A673 (cell line): ENCODE results near the gene CCR2. TPM values are rescaled to one million over a fixed set of nuclear protein-coding genes. Genes with fewer than 3 reads are reported as not detected.

Experiments
- BruUV-seq: library from RNA; stranded (reverse); fragments of 400-500 nt; replicated peaks from 2 replicates; lab custom pipeline; 2021; lab: Mats Ljungman, UMichigan
- CTCF ChIA-PET: fragments of 300-600 bp; sonication (Branson Sonifier 250); formaldehyde crosslinking; loops from one replicate; lab custom pipeline; 2022; ENCODE audit warnings: antibody characterized with exemption; lab: Charles Lee
- POLR2A ChIA-PET: fragments of 300-600 bp; sonication (Branson Sonifier 250); formaldehyde crosslinking; loops from one replicate; lab custom pipeline; 2022; ENCODE audit warnings: antibody characterized with exemption; ENCODE audit not compliant: low non-redundant PET; lab: Charles Lee
- DNase-seq: peaks from one replicate; pipeline ENCODE4 v3.0.0-alpha.2; 2015; ENCODE audit warnings: low spot score
- H3K27ac ChIP-seq: fragments of 200-600 bp; sonication (generic); 2 replicates; pipeline ENCODE4 v1.5.1; 2016; ENCODE audit warnings: mixed run types, low read depth, mild to moderate bottlenecking, mixed read lengths, antibody characterized with exemption, low read length; ENCODE audit not compliant: poor library complexity, severe bottlenecking
- H3K27me3 ChIP-seq: fragments of 200-600 bp; sonication (generic); replicated peaks from 2 replicates; pipeline ENCODE4 v1.6.1; 2017; ENCODE audit warnings: mixed run types, low read depth, mild to moderate bottlenecking, mixed read lengths, antibody characterized with exemption, low read length; ENCODE audit not compliant: insufficient read depth, poor library complexity
- H3K36me3 ChIP-seq: fragments of 200-600 bp; sonication (generic); 2 replicates; pipeline ENCODE4 v1.6.1; 2016; ENCODE audit warnings: mixed run types, mild to moderate bottlenecking, mixed read lengths, antibody characterized with exemption, low read length; ENCODE audit not compliant: insufficient read depth, poor library complexity, severe bottlenecking
- H3K4me1 ChIP-seq: fragments of 200-600 bp; sonication (generic); 2 replicates; pipeline ENCODE4 v1.6.1; 2017; ENCODE audit warnings: mixed run types, mild to moderate bottlenecking, mixed read lengths, antibody characterized with exemption, low read length; ENCODE audit not compliant: insufficient read depth, poor library complexity, severe bottlenecking
- H3K4me3 ChIP-seq: fragments of 200-600 bp; sonication (generic); 2 replicates; pipeline ENCODE4 v1.5.1; 2016; ENCODE audit warnings: low read depth, mixed run types, mild to moderate bottlenecking, mixed read lengths, low read length; ENCODE audit not compliant: poor library complexity, severe bottlenecking
- H3K9me3 ChIP-seq: fragments of 200-600 bp; sonication (generic); 2 replicates; pipeline ENCODE4 v1.6.1; 2016; ENCODE audit warnings: mixed run types, low read depth, mild to moderate bottlenecking, mixed read lengths, antibody characterized with exemption, low read length; ENCODE audit not compliant: poor library complexity, severe bottlenecking
- CTCF ChIP-seq: fragments of 300-800, 200-600 bp; sonication (generic); conservative IDR thresholded peaks from 2 replicates; pipeline ENCODE4 v1.5.1; 2017; ENCODE audit warnings: low read depth, mild to moderate bottlenecking, antibody characterized with exemption, low read length, moderate library complexity, mixed read lengths
- EZH2 ChIP-seq: fragments of 200-600 bp; sonication (generic); IDR thresholded peaks from 2 replicates; pipeline ENCODE4 v1.6.1; 2017; ENCODE audit warnings: borderline replicate concordance, low read depth, mild to moderate bottlenecking, mixed read lengths, antibody characterized with exemption, low read length; ENCODE audit not compliant: poor library complexity, severe bottlenecking
- intact Hi-C: fragments of 100-400 bp; cut with micrococcal nuclease; formaldehyde crosslinking; loops from one replicate; pipeline ENCODE4 v1.10.0; 2022; ENCODE audit not compliant: unreplicated experiment
- total RNA-seq: library from RNA; stranded (reverse); gene quantifications from 2 replicates; pipeline ENCODE4 v1.2.3, GENCODE V29; 2021

Gene CCR2
- total RNA-seq, 1 experiment from 2014 or later = not detected

- DNase-seq = no peak
- intact Hi-C loops = no loop called here
- POLR2A ChIA-PET = no interaction called here
- BruUV-seq = no TSS peak
- Histone ChIP-seq H3K27ac (no peak overlapping the region), H3K36me3 (no peaks in the 10 kb centered on the region), H3K27me3 (no peaks in the 10 kb centered on the region), H3K4me1 (no peaks in the 10 kb centered on the region), H3K9me3 (no peaks in the 10 kb centered on the region), H3K4me3 (no peak overlapping the region)
- TF ChIP-seq CTCF = no peak
- no peak for TF ChIP-seq EZH2
- CTCF ChIA-PET = no interaction called here
Observed at GRCh38 chr3:46314517-46314916, 39.4 kb upstream of the CCR2 start.

- POLR2A ChIA-PET = no interaction called here
- CTCF ChIA-PET = no interaction called here
- TF ChIP-seq EZH2 (no peak), CTCF (no peak)
- no peaks in the 10 kb centered on the region for H3K9me3 ChIP-seq
- H3K4me1 ChIP-seq = no peaks in the 10 kb centered on the region
- H3K27me3 ChIP-seq = no peaks in the 10 kb centered on the region
- H3K36me3 ChIP-seq = no peaks in the 10 kb centered on the region
- no peak overlapping the region for H3K27ac ChIP-seq
- no peak overlapping the region for H3K4me3 ChIP-seq
- BruUV-seq = no TSS peak
- no peak for DNase-seq
- intact Hi-C loops = no loop called here
Observed at GRCh38 chr3:46316206-46316605, 37.7 kb upstream of the CCR2 start.

- DNase-seq = no peak
- H3K36me3 ChIP-seq = no peaks in the 10 kb centered on the region
- POLR2A ChIA-PET = no interaction called here
- H3K4me3 ChIP-seq = no peak overlapping the region
- CTCF ChIA-PET = no interaction called here
- H3K9me3 ChIP-seq = no peaks in the 10 kb centered on the region
- no peak overlapping the region for H3K27ac ChIP-seq
- H3K4me1 ChIP-seq = no peaks in the 10 kb centered on the region
- H3K27me3 ChIP-seq = no peaks in the 10 kb centered on the region
- TF ChIP-seq CTCF (no peak), EZH2 (no peak)
- BruUV-seq = no TSS peak
- intact Hi-C loops = no loop called here
Observed at GRCh38 chr3:46318207-46318927, 35.5 kb upstream of the CCR2 start.
